ENCODE measurements around the gene ARPC2. TPM values are rescaled to one million over a fixed set of nuclear protein-coding genes. Genes with fewer than 3 reads are reported as not detected.

The ARPC2 gene
- total RNA-seq, 2 experiments from 2014 or later: 461 to 475 TPM

DNA sequence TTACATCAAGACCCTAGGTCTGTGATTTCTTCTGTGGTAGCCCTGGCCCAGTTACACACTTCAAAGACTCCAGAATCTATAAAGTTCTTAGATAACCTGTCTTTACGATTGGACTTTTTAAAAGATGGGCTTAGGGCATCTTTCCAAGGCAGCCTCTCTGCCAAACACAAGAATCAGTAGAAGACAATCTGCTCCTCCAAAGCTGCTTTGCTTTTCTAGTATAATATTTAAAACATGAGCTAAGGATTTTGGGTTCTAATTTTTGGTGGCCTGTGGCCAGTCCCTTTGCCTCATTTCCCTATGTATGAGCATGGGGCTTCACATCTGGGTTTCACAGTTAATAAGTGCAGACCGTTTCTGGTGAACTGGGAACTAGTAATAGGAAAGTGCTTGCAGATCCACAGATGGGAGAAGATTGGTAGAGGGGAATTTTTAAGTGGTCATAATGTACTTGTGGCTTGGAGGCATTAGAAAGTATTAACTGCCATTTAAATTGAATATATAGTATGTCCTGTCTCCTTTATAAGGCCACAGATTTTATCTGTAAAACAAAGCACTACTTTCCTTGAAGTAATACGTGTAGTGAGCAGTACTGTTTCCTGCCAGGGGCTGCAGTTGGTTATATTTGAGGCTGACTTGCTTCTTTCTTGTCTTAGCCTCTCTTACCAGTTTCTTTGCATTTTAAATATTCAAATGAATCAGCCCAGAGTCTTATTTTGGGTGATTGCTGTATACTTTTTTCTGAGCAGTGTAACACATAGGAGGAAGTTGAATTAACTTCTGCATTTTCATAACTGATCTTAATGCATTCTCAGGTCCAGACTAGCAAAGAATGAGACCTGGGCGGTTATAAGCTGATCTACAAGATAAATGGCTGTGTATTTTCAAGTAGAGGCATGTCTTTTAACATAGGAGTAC, 1.5 kb downstream of the ARPC2 start:
- H3K4me1 Mint-ChIP-seq (ENCODE audit: low read depth): peaks cover 46% of the 10 kb centered on the region
- H3K36me3 Mint-ChIP-seq (ENCODE audit: low read depth): peaks cover 39% of the 10 kb centered on the region
- no peaks in the 10 kb centered on the region for H3K27me3 Mint-ChIP-seq (ENCODE audit: low read depth)
- peak; percentile 68 for DNase-seq
- no peaks in the 10 kb centered on the region for H3K9me3 Mint-ChIP-seq
- H3K27ac Mint-ChIP-seq: peak overlapping the region; percentile 88
- intact Hi-C loops (cut with micrococcal nuclease): loop anchor here (1.0 to 5.0 kb wide), 9 partner anchors 11 to 674 kb away; partner anchors contain the start of genes AAMP, BCS1L, CNOT9 and PNKD
- CTCF ChIA-PET: interaction anchor here (1.1 to 4.2 kb wide), 2 partner anchors 12 to 39 kb away, joined by 4 to 36 read pairs; no protein-coding TSS in a partner anchor
- H3K4me3 Mint-ChIP-seq: peak overlapping the region; percentile 78

- peaks cover 51% of the 10 kb centered on the region for H3K36me3 Mint-ChIP-seq (ENCODE audit: low read depth)
- DNase-seq: peak; percentile 47
- no peaks in the 10 kb centered on the region for H3K27me3 Mint-ChIP-seq (ENCODE audit: low read depth)
- H3K4me3 Mint-ChIP-seq: peak overlapping the region; percentile 78
- peak overlapping the region; percentile 88 for H3K27ac Mint-ChIP-seq
- H3K9me3 Mint-ChIP-seq: no peaks in the 10 kb centered on the region
- intact Hi-C loops (cut with micrococcal nuclease): loop anchor here (5.0 to 10.0 kb wide), 4 partner anchors 437 to 1055 kb away; partner anchors contain the start of genes BCS1L, DNAJB2 and ZNF142
- peaks cover 60% of the 10 kb centered on the region for H3K4me1 Mint-ChIP-seq (ENCODE audit: low read depth)
- CTCF ChIA-PET: interaction anchor here (0.7 to 4.2 kb wide), 5 partner anchors 10 to 667 kb away, joined by 3 to 36 read pairs (median 4); partner anchors contain the start of genes PNKD, RNF25 and STK36
Observed at GRCh38 chr2:218219934-218220333, 2.9 kb downstream of the ARPC2 start.

- H3K27me3 Mint-ChIP-seq (ENCODE audit: low read depth): no peaks in the 10 kb centered on the region
- intact Hi-C loops (cut with micrococcal nuclease): loop anchor here (10.0 kb wide), 1 partner anchor 1054 kb away; the partner anchor contains the start of gene DNAJB2
- H3K4me3 Mint-ChIP-seq: peak overlapping the region; percentile 78
- H3K36me3 Mint-ChIP-seq (ENCODE audit: low read depth): peaks cover 62% of the 10 kb centered on the region
- no peak for DNase-seq
- H3K4me1 Mint-ChIP-seq (ENCODE audit: low read depth): peaks cover 71% of the 10 kb centered on the region
- CTCF ChIA-PET: interaction anchor here (1.0 to 4.2 kb wide), 6 partner anchors 9 to 69 kb away, joined by 3 to 36 read pairs (median 4); no protein-coding TSS in a partner anchor
- peak overlapping the region; percentile 88 for H3K27ac Mint-ChIP-seq
- no peaks in the 10 kb centered on the region for H3K9me3 Mint-ChIP-seq
Observed at GRCh38 chr2:218221000-218221399, 4.0 kb downstream of the ARPC2 start.

DNA sequence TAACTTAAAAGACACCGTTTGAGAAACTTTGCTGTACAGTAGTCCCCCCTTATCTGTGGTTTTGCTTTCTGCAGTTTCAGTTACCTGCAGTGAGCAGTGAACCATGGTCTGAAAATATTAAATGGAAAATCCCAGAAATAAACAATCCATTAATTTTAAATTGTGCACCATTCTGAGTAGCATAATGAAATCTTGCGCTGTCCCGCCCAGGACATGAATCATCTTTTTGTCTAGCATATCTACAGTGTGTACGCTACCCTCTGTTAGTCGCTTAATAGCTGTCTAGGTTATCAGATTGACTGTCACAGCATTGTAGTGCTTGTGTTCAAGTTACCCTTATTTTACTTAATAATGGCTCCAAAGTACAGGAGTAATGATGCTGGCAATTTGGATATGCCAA, 6.1 kb downstream of the ARPC2 start:
- peak; percentile 48 for DNase-seq
- Mint-ChIP-seq H3K27me3 (ENCODE audit: low read depth) (no peaks in the 10 kb centered on the region), H3K9me3 (no peaks in the 10 kb centered on the region), H3K4me1 (ENCODE audit: low read depth) (peaks cover 86% of the 10 kb centered on the region), H3K4me3 (peak overlapping the region; percentile 22), H3K36me3 (ENCODE audit: low read depth) (peaks cover 72% of the 10 kb centered on the region), H3K27ac (peak overlapping the region; percentile 87)
- CTCF ChIA-PET: interaction anchor here (1.0 to 1.4 kb wide), 2 partner anchors 34 to 35 kb away, joined by 3 to 4 read pairs; no protein-coding TSS in a partner anchor
- intact Hi-C loops (cut with micrococcal nuclease): loop anchor here (10.0 kb wide), 1 partner anchor 1052 kb away; the partner anchor contains the start of gene DNAJB2

- H3K4me3 Mint-ChIP-seq: peak overlapping the region; percentile 32
- H3K9me3 Mint-ChIP-seq: no peaks in the 10 kb centered on the region
- intact Hi-C loops (cut with micrococcal nuclease): loop anchor here (10.0 kb wide), 1 partner anchor 1051 kb away; the partner anchor contains the start of gene DNAJB2
- H3K27ac Mint-ChIP-seq: peak overlapping the region; percentile 87
- peaks cover 94% of the 10 kb centered on the region for H3K4me1 Mint-ChIP-seq (ENCODE audit: low read depth)
- no peaks in the 10 kb centered on the region for H3K27me3 Mint-ChIP-seq (ENCODE audit: low read depth)
- CTCF ChIA-PET: interaction anchor here (0.5 to 0.7 kb wide), 2 partner anchors 16 to 49 kb away, joined by 3 read pairs; no protein-coding TSS in a partner anchor
- DNase-seq: no peak
- peaks cover 75% of the 10 kb centered on the region for H3K36me3 Mint-ChIP-seq (ENCODE audit: low read depth)
Observed at GRCh38 chr2:218224186-218224585, 7.2 kb downstream of the ARPC2 start.

DNA sequence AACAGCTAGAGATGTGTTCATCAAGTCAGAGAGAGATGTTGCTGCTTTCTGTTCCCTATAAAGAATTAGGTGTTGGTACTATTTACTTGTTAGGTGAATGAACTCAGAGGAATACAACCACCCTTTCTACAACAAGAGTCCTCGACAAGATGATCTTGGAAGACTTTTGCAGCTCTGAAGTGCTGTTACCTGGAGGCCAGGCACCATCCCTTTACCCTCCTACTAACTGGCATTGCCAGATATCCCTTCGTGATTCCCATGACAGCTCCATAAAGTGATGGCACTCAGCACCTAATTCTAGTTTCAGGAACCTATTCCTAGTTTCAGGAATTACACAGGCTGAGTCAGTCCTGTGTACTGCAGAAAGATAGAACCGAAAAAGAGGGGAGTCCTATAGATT, 9.9 kb downstream of the ARPC2 start:
- CTCF ChIA-PET: interaction anchor here (1.7 kb wide), 1 partner anchor 30 kb away, joined by 5 read pairs; no protein-coding TSS in a partner anchor
- Mint-ChIP-seq H3K9me3 (no peaks in the 10 kb centered on the region), H3K27ac (peak overlapping the region; percentile 87), H3K4me1 (ENCODE audit: low read depth) (peaks cover 93% of the 10 kb centered on the region), H3K27me3 (ENCODE audit: low read depth) (no peaks in the 10 kb centered on the region), H3K36me3 (ENCODE audit: low read depth) (peaks cover 70% of the 10 kb centered on the region), H3K4me3 (no peak overlapping the region)
- DNase-seq: no peak
- intact Hi-C loops (cut with micrococcal nuclease): loop anchor here (5.0 to 10.0 kb wide), 2 partner anchors 670 to 1048 kb away; partner anchors contain the start of gene DNAJB2

- H3K9me3 Mint-ChIP-seq: no peaks in the 10 kb centered on the region
- peaks cover 82% of the 10 kb centered on the region for H3K36me3 Mint-ChIP-seq (ENCODE audit: low read depth)
- peaks cover 84% of the 10 kb centered on the region for H3K4me1 Mint-ChIP-seq (ENCODE audit: low read depth)
- no peak overlapping the region for H3K4me3 Mint-ChIP-seq
- DNase-seq: no peak
- no peaks in the 10 kb centered on the region for H3K27me3 Mint-ChIP-seq (ENCODE audit: low read depth)
- intact Hi-C loops (cut with micrococcal nuclease): loop anchor here (1.0 to 10.0 kb wide), 8 partner anchors 10 to 1046 kb away; partner anchors contain the start of genes AAMP, DNAJB2 and PNKD
- CTCF ChIA-PET: interaction anchor here (0.6 to 4.1 kb wide), 8 partner anchors 9 to 43 kb away, joined by 3 to 36 read pairs (median 4); partner anchors contain the start of genes AAMP, ARPC2 and PNKD
- H3K27ac Mint-ChIP-seq: peak overlapping the region; percentile 87
Observed at GRCh38 chr2:218228366-218229090, 11.5 kb downstream of the ARPC2 start.

- no peaks in the 10 kb centered on the region for H3K9me3 Mint-ChIP-seq
- peaks cover 81% of the 10 kb centered on the region for H3K4me1 Mint-ChIP-seq (ENCODE audit: low read depth)
- H3K4me3 Mint-ChIP-seq: peak overlapping the region; percentile 32
- H3K27ac Mint-ChIP-seq: peak overlapping the region; percentile 87
- peak; percentile 66 for DNase-seq
- no peaks in the 10 kb centered on the region for H3K27me3 Mint-ChIP-seq (ENCODE audit: low read depth)
- peaks cover 80% of the 10 kb centered on the region for H3K36me3 Mint-ChIP-seq (ENCODE audit: low read depth)
- intact Hi-C loops (cut with micrococcal nuclease): loop anchor here (1.0 to 10.0 kb wide), 8 partner anchors 11 to 1046 kb away; partner anchors contain the start of genes AAMP, DNAJB2 and PNKD
- CTCF ChIA-PET: interaction anchor here (0.8 to 4.1 kb wide), 9 partner anchors 9 to 62 kb away, joined by 3 to 36 read pairs (median 5); partner anchors contain the start of genes AAMP, ARPC2, CXCR1 and PNKD
Observed at GRCh38 chr2:218229239-218229638, 12.2 kb downstream of the ARPC2 start.

DNA sequence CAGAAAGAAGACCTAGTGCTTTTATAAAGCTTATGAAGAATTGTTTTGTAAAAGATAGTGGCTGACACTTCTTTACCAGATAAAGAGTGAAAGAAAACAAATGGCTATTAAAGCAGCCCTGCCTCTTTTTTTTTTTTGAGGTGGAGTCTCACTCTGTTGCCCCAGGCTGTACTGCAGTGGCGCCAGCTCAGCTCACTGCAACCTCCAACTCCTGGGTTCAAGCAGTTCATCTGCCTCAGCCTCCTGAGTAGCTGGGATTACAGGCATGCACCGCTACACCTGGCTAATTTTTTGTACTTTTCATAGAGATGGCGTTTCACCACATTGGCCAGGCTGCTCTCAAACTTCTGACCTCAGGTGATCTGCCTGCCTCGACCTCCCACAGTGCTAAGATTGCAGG, 12.9 kb downstream of the ARPC2 start:
- no peak overlapping the region for H3K4me3 Mint-ChIP-seq
- intact Hi-C loops (cut with micrococcal nuclease): loop anchor here (1.0 to 10.0 kb wide), 8 partner anchors 12 to 1045 kb away; partner anchors contain the start of genes AAMP, DNAJB2 and PNKD
- CTCF ChIA-PET: interaction anchor here (1.0 to 4.1 kb wide), 8 partner anchors 10 to 63 kb away, joined by 3 to 36 read pairs (median 6); partner anchors contain the start of genes ARPC2 and CXCR1
- DNase-seq: peak; percentile 46
- peaks cover 80% of the 10 kb centered on the region for H3K36me3 Mint-ChIP-seq (ENCODE audit: low read depth)
- H3K27ac Mint-ChIP-seq: peak overlapping the region; percentile 90
- peaks cover 75% of the 10 kb centered on the region for H3K4me1 Mint-ChIP-seq (ENCODE audit: low read depth)
- H3K27me3 Mint-ChIP-seq (ENCODE audit: low read depth): no peaks in the 10 kb centered on the region
- H3K9me3 Mint-ChIP-seq: no peaks in the 10 kb centered on the region

DNA sequence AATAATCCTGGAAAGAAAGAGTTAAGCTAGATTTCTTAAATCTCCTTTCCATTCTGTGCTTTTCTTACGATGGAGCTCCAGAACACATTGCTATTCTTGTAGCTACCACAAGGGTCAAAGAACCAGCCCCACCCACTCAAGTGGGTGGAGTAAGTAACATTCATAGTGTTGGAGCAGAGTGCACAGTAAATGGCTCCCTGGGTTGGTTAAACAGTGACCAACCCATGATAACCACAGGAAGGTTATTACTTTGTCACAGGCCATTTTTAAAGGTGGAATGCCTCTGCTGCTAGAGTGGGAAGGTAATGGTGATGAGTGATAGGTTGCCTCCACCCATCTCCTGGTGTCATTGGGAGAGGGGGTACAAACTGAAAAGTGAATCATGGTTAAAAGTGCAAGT, 13.9 kb downstream of the ARPC2 start:
- Mint-ChIP-seq H3K9me3 (no peaks in the 10 kb centered on the region), H3K27ac (peak overlapping the region; percentile 90), H3K4me1 (ENCODE audit: low read depth) (peaks cover 65% of the 10 kb centered on the region), H3K4me3 (peak overlapping the region; percentile 26), H3K36me3 (ENCODE audit: low read depth) (peaks cover 75% of the 10 kb centered on the region), H3K27me3 (ENCODE audit: low read depth) (no peaks in the 10 kb centered on the region)
- peak; percentile 31 for DNase-seq
- CTCF ChIA-PET: interaction anchor here (0.8 to 4.1 kb wide), 8 partner anchors 11 to 63 kb away, joined by 3 to 36 read pairs (median 4); partner anchors contain the start of gene ARPC2
- intact Hi-C loops (cut with micrococcal nuclease): no loop called here

DNA sequence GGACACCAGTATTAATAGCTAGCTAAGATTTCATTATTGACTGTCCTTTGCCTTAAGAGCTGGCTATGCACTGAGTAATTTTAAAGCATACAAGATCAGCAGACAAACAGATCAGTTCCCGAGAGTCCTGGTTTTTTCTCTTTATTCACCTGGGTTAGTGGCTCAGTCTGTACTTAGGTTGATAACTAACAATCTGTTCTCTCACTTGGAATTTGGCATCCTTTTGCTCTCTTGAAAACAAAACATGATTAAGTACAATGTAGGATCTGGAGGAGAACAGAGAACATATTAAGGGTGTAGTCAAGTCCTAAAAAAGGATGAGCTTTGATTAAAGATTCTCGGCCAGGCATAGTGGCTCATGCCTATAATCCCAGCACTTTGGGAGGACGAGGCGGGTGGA, 16.6 kb downstream of the ARPC2 start:
- intact Hi-C loops (cut with micrococcal nuclease): no loop called here
- no peak for DNase-seq
- H3K4me3 Mint-ChIP-seq: no peak overlapping the region
- H3K36me3 Mint-ChIP-seq (ENCODE audit: low read depth): peaks cover 68% of the 10 kb centered on the region
- CTCF ChIA-PET: interaction anchor here (0.7 to 2.1 kb wide), 3 partner anchors 11 to 67 kb away, joined by 3 to 6 read pairs (median 4); partner anchors contain the start of gene CXCR1
- H3K27ac Mint-ChIP-seq: peak overlapping the region; percentile 68
- H3K9me3 Mint-ChIP-seq: no peaks in the 10 kb centered on the region
- peaks cover 43% of the 10 kb centered on the region for H3K4me1 Mint-ChIP-seq (ENCODE audit: low read depth)
- no peaks in the 10 kb centered on the region for H3K27me3 Mint-ChIP-seq (ENCODE audit: low read depth)
